H9 (cell line): Measurements from ENCODE around the gene NXPH1. TPM values are rescaled to one million over a fixed set of nuclear protein-coding genes. Genes with fewer than 3 reads are reported as not detected.

Experiments used
- DNase-seq: peaks from one replicate; pipeline ENCODE4 v3.0.0-alpha.2; 2017
- H2AFZ ChIP-seq: one replicate; pipeline ENCODE4 v1.6.1; 2013; ENCODE audit warnings: mild to moderate bottlenecking, low read length, control low read depth, moderate library complexity
- H2AK5ac ChIP-seq: 2 replicates; pipeline ENCODE4 v1.6.1; 2013; ENCODE audit warnings: low read length, control low read depth, mixed read lengths; ENCODE audit not compliant: insufficient read length
- H2BK120ac ChIP-seq: one replicate; pipeline ENCODE4 v1.6.1; 2013; ENCODE audit warnings: low read depth, mild to moderate bottlenecking, low read length, control low read depth, inconsistent platforms; ENCODE audit not compliant: poor library complexity, severe bottlenecking
- H2BK12ac ChIP-seq: 2 replicates; pipeline ENCODE4 v1.6.1; 2013; ENCODE audit warnings: low read length, control low read depth, mixed read lengths, low read depth; ENCODE audit not compliant: insufficient read length
- H2BK15ac ChIP-seq: 2 replicates; pipeline ENCODE4 v1.6.1; 2013; ENCODE audit warnings: low read depth, low read length, control low read depth
- H2BK20ac ChIP-seq: one replicate; pipeline ENCODE4 v1.6.1; 2013; ENCODE audit warnings: low read depth, mild to moderate bottlenecking, low read length, control low read depth, inconsistent platforms; ENCODE audit not compliant: poor library complexity, severe bottlenecking
- H2BK5ac ChIP-seq: 2 replicates; pipeline ENCODE4 v1.6.1; 2013; ENCODE audit warnings: low read length, control low read depth, mixed read lengths; ENCODE audit not compliant: insufficient read length
- H3K14ac ChIP-seq: 2 replicates; pipeline ENCODE4 v1.6.1; 2013; ENCODE audit warnings: low read length, control low read depth; ENCODE audit not compliant: insufficient read depth
- H3K18ac ChIP-seq: 2 replicates; pipeline ENCODE4 v1.6.1; 2013; ENCODE audit warnings: low read depth, mild to moderate bottlenecking, mixed read lengths, low read length, control low read depth; ENCODE audit not compliant: insufficient read length
- H3K23ac ChIP-seq: 2 replicates; pipeline ENCODE4 v1.6.1; 2013; ENCODE audit warnings: low read length, control low read depth, mixed read lengths, low read depth; ENCODE audit not compliant: insufficient read length
- H3K23me2 ChIP-seq: 2 replicates; pipeline ENCODE4 v1.6.1; 2013; ENCODE audit warnings: low read depth, mild to moderate bottlenecking, mixed read lengths, low read length, control low read depth; ENCODE audit not compliant: insufficient read length, poor library complexity, severe bottlenecking
- H3K27ac ChIP-seq: 2 replicates; pipeline ENCODE4 v1.5.1; 2013; ENCODE audit warnings: low read length, control low read depth, mixed read lengths, low read depth; ENCODE audit not compliant: insufficient read length
- H3K27me3 ChIP-seq: 2 replicates; pipeline ENCODE4 v1.6.1; 2013; ENCODE audit warnings: low read length, control low read depth, inconsistent platforms; ENCODE audit not compliant: insufficient read depth
- H3K4ac ChIP-seq: 2 replicates; pipeline ENCODE4 v1.6.1; 2013; ENCODE audit warnings: low read depth, mild to moderate bottlenecking, control low read depth, inconsistent platforms, low read length, moderate library complexity
- H3K4me1 ChIP-seq: 2 replicates; pipeline ENCODE4 v1.6.1; 2013; ENCODE audit warnings: low read length, control low read depth, inconsistent platforms; ENCODE audit not compliant: insufficient read depth
- H3K4me2 ChIP-seq: 2 replicates; pipeline ENCODE4 v1.6.1; 2013; ENCODE audit warnings: low read length, control low read depth, mixed read lengths; ENCODE audit not compliant: insufficient read length, insufficient read depth
- H3K56ac ChIP-seq: 2 replicates; pipeline ENCODE4 v1.6.1; 2013; ENCODE audit warnings: low read depth, mild to moderate bottlenecking, mixed read lengths, low read length, control low read depth; ENCODE audit not compliant: insufficient read length
- H3K79me1 ChIP-seq: 2 replicates; pipeline ENCODE4 v1.6.1; 2013; ENCODE audit warnings: low read depth, mild to moderate bottlenecking, moderate library complexity, low read length, control low read depth, inconsistent platforms; ENCODE audit not compliant: insufficient read depth, poor library complexity, severe bottlenecking
- H3K79me2 ChIP-seq: 2 replicates; pipeline ENCODE4 v1.6.1; 2013; ENCODE audit warnings: low read length, control low read depth, inconsistent platforms; ENCODE audit not compliant: insufficient read depth
- H3K9ac ChIP-seq: 2 replicates; pipeline ENCODE4 v1.6.1; 2013; ENCODE audit warnings: low read length, control low read depth, mixed read lengths; ENCODE audit not compliant: insufficient read length; ENCODE audit errors: extremely low read depth
- H3K9me3 ChIP-seq: one replicate; pipeline ENCODE4 v1.6.1; 2013; ENCODE audit warnings: low read depth, low read length, inconsistent platforms; ENCODE audit not compliant: control insufficient read depth
- H3T11ph ChIP-seq: one replicate; pipeline ENCODE4 v1.6.1; 2013; ENCODE audit warnings: mild to moderate bottlenecking, low read length, control low read depth, inconsistent platforms
- H4K20me1 ChIP-seq: one replicate; pipeline ENCODE4 v1.6.1; 2013; ENCODE audit not compliant: control insufficient read depth, insufficient read length, insufficient read depth
- H4K5ac ChIP-seq: 2 replicates; pipeline ENCODE4 v1.6.1; 2013; ENCODE audit warnings: low read depth, mild to moderate bottlenecking, mixed read lengths, low read length, control low read depth; ENCODE audit not compliant: insufficient read length
- H4K8ac ChIP-seq: replicated peaks from 2 replicates; pipeline ENCODE4 v1.6.1; 2013; ENCODE audit warnings: low read length, control low read depth, mixed read lengths, low read depth; ENCODE audit not compliant: insufficient read length
- H4K91ac ChIP-seq: 2 replicates; pipeline ENCODE4 v1.6.1; 2013; ENCODE audit warnings: low read depth, mild to moderate bottlenecking, moderate library complexity, mixed read lengths, low read length, control low read depth; ENCODE audit not compliant: insufficient read length
- H3K27ac Mint-ChIP-seq, 3 experiments: 2 replicates in 2 of 3; 3 replicates in 1 of 3; pipeline ENCODE4 v1.8.0; 2020 to 2021; ENCODE audit warnings: mixed read lengths in 3 of 3, mild to moderate bottlenecking in 1 of 3, moderate library complexity in 1 of 3
- H3K27me3 Mint-ChIP-seq: 2 replicates; pipeline ENCODE4 v1.8.0; 2021; ENCODE audit warnings: low read depth, mild to moderate bottlenecking, moderate library complexity, mixed read lengths
- H3K36me3 Mint-ChIP-seq, 3 experiments: 2 replicates in 2 of 3; 3 replicates in 1 of 3; pipeline ENCODE4 v1.8.0; 2020 to 2021; ENCODE audit warnings: low read depth in 3 of 3, mixed read lengths in 3 of 3; ENCODE audit not compliant: insufficient read depth in 1 of 3
- H3K4me1 Mint-ChIP-seq, 2 experiments: 2 replicates each; pipeline ENCODE4 v1.8.0; 2020; ENCODE audit warnings: mixed read lengths in 2 of 2
- H3K4me3 Mint-ChIP-seq, 2 experiments: 2 replicates in 1 of 2; 3 replicates in 1 of 2; pipeline ENCODE4 v1.8.0; 2020 to 2021; ENCODE audit warnings: mild to moderate bottlenecking in 2 of 2, mixed read lengths in 2 of 2, moderate library complexity in 1 of 2
- H3K9me3 Mint-ChIP-seq, 2 experiments: 2 replicates in 1 of 2; 3 replicates in 1 of 2; pipeline ENCODE4 v1.8.0; 2020; ENCODE audit warnings: mild to moderate bottlenecking in 2 of 2, mixed read lengths in 2 of 2, moderate library complexity in 1 of 2
- CTCF ChIP-seq: fragments of 200-600 bp; sonication (generic); conservative IDR thresholded peaks from 3 replicates; pipeline ENCODE4 v1.8.0; 2021; ENCODE audit warnings: antibody characterized with exemption, mild to moderate bottlenecking
- WGBS: extraction: QIAGEN DNeasy Blood & Tissue Kit; methylation state at CpG from one replicate; pipeline ENCODE4 v1.1.7; 2013; ENCODE audit warnings: missing lambda C conversion rate, low lambda C conversion rate, mixed read lengths; ENCODE audit not compliant: insufficient read length; ENCODE audit errors: extremely low coverage; 5-methylcytosine and 5-hydroxymethylcytosine counted together
- total RNA-seq: library from RNA; stranded (reverse); gene quantifications from 2 replicates; pipeline ENCODE4 v1.2.1, GENCODE V29; 2021

The NXPH1 gene
- total RNA-seq, 1 experiment from 2014 or later, result 0.15 TPM

GRCh38 chr7:8516976-8517375 lies 83.6 kb downstream of the NXPH1 start:
- no peak overlapping the region for H3K4ac ChIP-seq
- H4K5ac ChIP-seq, result no peak overlapping the region
- no peaks in the 10 kb centered on the region for H3K9me3 ChIP-seq
- H3K27ac Mint-ChIP-seq, result no peak overlapping the region
- no peaks in the 10 kb centered on the region for H3K27me3 ChIP-seq
- H3T11ph ChIP-seq, result no peak overlapping the region
- H3K79me1 ChIP-seq, result no peaks in the 10 kb centered on the region
- no peak overlapping the region for H3K4me3 Mint-ChIP-seq
- no peaks in the 10 kb centered on the region for H3K36me3 Mint-ChIP-seq
- no peak overlapping the region for H3K4me2 ChIP-seq
- no peak overlapping the region for H4K8ac ChIP-seq
- no peak overlapping the region for H2AFZ ChIP-seq
- no peaks in the 10 kb centered on the region for H3K9me3 Mint-ChIP-seq
- no peak overlapping the region for H2AK5ac ChIP-seq
- H3K27me3 Mint-ChIP-seq, result no peaks in the 10 kb centered on the region
- H3K79me2 ChIP-seq, result no peaks in the 10 kb centered on the region
- no peak overlapping the region for H3K9ac ChIP-seq
- no peak overlapping the region for H2BK15ac ChIP-seq
- H3K56ac ChIP-seq, result no peak overlapping the region
- no peaks in the 10 kb centered on the region for H3K23me2 ChIP-seq
- no peak overlapping the region for H3K23ac ChIP-seq
- no peak overlapping the region for H2BK20ac ChIP-seq
- no peaks in the 10 kb centered on the region for H3K4me1 ChIP-seq
- no peak overlapping the region for H2BK120ac ChIP-seq
- no CpG with 5 or more reads among the region's 2 CpGs for WGBS
- H4K91ac ChIP-seq, result no peak overlapping the region
- TF ChIP-seq CTCF, result no peak
- H4K20me1 ChIP-seq, result no peaks in the 10 kb centered on the region
- H3K4me1 Mint-ChIP-seq, result no peaks in the 10 kb centered on the region
- no peak overlapping the region for H3K18ac ChIP-seq
- H3K27ac ChIP-seq, result no peak overlapping the region
- DNase-seq, result no peak
- H2BK5ac ChIP-seq, result no peak overlapping the region
- H3K14ac ChIP-seq, result no peak overlapping the region
- no peak overlapping the region for H2BK12ac ChIP-seq
